Karpas-422 (cell line): ENCODE data around the gene SECISBP2L. TPM values are rescaled to one million over a fixed set of nuclear protein-coding genes. Genes with fewer than 3 reads are reported as not detected.
A peak's percentile ranks its signal among the peaks of the same experiment; 100 is the strongest.
"Not testable (repeated sequence)": the region's sequence is repeated elsewhere in the genome, so short reads cannot be mapped to it uniquely, and the experiment has no call there.

ENCODE experiments used
- DNase-seq: peaks from one replicate; pipeline ENCODE4 v3.0.0-alpha.2; 2015
- H2AFZ ChIP-seq: fragments of 200-600 bp; sonication (generic); 2 replicates; pipeline ENCODE4 v1.6.1; 2014; ENCODE audit warnings: antibody characterized with exemption, low read length, mixed read lengths
- H3K27ac ChIP-seq: fragments of 200-600 bp; sonication (generic); 2 replicates; pipeline ENCODE4 v1.5.1; 2014; ENCODE audit warnings: mild to moderate bottlenecking, low read length, moderate library complexity
- H3K27me3 ChIP-seq: fragments of 200-600 bp; sonication (generic); 2 replicates; pipeline ENCODE4 v1.6.1; 2014; ENCODE audit warnings: low read length, mixed read lengths
- H3K36me3 ChIP-seq: fragments of 200-600 bp; sonication (generic); 2 replicates; pipeline ENCODE4 v1.6.1; 2014; ENCODE audit warnings: low read length, mixed read lengths; ENCODE audit not compliant: insufficient read depth
- H3K4me1 ChIP-seq: fragments of 200-600 bp; sonication (generic); 2 replicates; pipeline ENCODE4 v1.6.1; 2014; ENCODE audit warnings: mild to moderate bottlenecking, low read length, mixed read lengths
- H3K4me2 ChIP-seq: fragments of 200-600 bp; sonication (generic); 2 replicates; pipeline ENCODE4 v1.6.1; 2014; ENCODE audit warnings: low read length, low read depth, mild to moderate bottlenecking; ENCODE audit not compliant: poor library complexity, severe bottlenecking
- H3K4me3 ChIP-seq: fragments of 200-600 bp; sonication (generic); 2 replicates; pipeline ENCODE4 v1.5.1; 2014; ENCODE audit warnings: mild to moderate bottlenecking, antibody characterized with exemption, low read length, mixed read lengths
- H3K79me2 ChIP-seq: fragments of 200-600 bp; sonication (generic); 2 replicates; pipeline ENCODE4 v1.6.1; 2014; ENCODE audit warnings: mild to moderate bottlenecking, low read length, mixed read lengths
- H3K9ac ChIP-seq: fragments of 200-600 bp; sonication (generic); 2 replicates; pipeline ENCODE4 v1.6.0; 2014; ENCODE audit warnings: low read length
- H3K9me2 ChIP-seq: fragments of 200-600 bp; sonication (generic), shearing (Covaris generic); replicated peaks from 2 replicates; pipeline ENCODE4 v1.6.0; 2014; ENCODE audit warnings: mild to moderate bottlenecking, low read length, moderate library complexity; ENCODE audit not compliant: insufficient read depth
- H3K9me3 ChIP-seq: fragments of 300-700, 200-600 bp; sonication (generic); 2 replicates; pipeline ENCODE4 v1.6.1; 2014; ENCODE audit warnings: low read length, mixed read lengths
- H4K20me1 ChIP-seq: fragments of 200-600 bp; sonication (generic); 2 replicates; pipeline ENCODE4 v1.6.1; 2014; ENCODE audit warnings: mild to moderate bottlenecking, antibody characterized with exemption, low read length, low read depth; ENCODE audit not compliant: insufficient read depth
- total RNA-seq: library from RNA; depleted of rRNA; stranded (reverse); fragments of >200 nt; shearing (Covaris generic); gene quantifications from 2 replicates; pipeline ENCODE4 v1.2.3, GENCODE V29; 2014; ENCODE audit warnings: low replicate concordance

Gene SECISBP2L
- total RNA-seq, 1 experiment from 2014 or later = 28.7 TPM

- Histone ChIP-seq H3K9me2 (no peaks in the 10 kb centered on the region), H3K79me2 (no peaks in the 10 kb centered on the region), H3K27ac (no peak overlapping the region), H2AFZ (no peak overlapping the region), H3K9ac (no peak overlapping the region), H3K9me3 (no peaks in the 10 kb centered on the region), H3K4me1 (no peaks in the 10 kb centered on the region), H4K20me1 (no peaks in the 10 kb centered on the region), H3K36me3 (no peaks in the 10 kb centered on the region), H3K27me3 (no peaks in the 10 kb centered on the region), H3K4me3 (no peak overlapping the region), H3K4me2 (no peak overlapping the region)
- DNase-seq = no peak
Observed at GRCh38 chr15:49083401-49084284, 37.4 kb upstream of the SECISBP2L start.

GRCh38 chr15:49082960-49083359, 36.7 kb upstream of the SECISBP2L start:
- Histone ChIP-seq H3K9ac (no peak overlapping the region), H3K4me2 (no peak overlapping the region), H3K27me3 (no peaks in the 10 kb centered on the region), H4K20me1 (no peaks in the 10 kb centered on the region), H3K9me2 (no peaks in the 10 kb centered on the region), H3K36me3 (no peaks in the 10 kb centered on the region), H3K4me1 (no peaks in the 10 kb centered on the region), H3K79me2 (no peaks in the 10 kb centered on the region), H3K9me3 (no peaks in the 10 kb centered on the region), H2AFZ (no peak overlapping the region), H3K27ac (no peak overlapping the region), H3K4me3 (no peak overlapping the region)
- no peak for DNase-seq

DNA sequence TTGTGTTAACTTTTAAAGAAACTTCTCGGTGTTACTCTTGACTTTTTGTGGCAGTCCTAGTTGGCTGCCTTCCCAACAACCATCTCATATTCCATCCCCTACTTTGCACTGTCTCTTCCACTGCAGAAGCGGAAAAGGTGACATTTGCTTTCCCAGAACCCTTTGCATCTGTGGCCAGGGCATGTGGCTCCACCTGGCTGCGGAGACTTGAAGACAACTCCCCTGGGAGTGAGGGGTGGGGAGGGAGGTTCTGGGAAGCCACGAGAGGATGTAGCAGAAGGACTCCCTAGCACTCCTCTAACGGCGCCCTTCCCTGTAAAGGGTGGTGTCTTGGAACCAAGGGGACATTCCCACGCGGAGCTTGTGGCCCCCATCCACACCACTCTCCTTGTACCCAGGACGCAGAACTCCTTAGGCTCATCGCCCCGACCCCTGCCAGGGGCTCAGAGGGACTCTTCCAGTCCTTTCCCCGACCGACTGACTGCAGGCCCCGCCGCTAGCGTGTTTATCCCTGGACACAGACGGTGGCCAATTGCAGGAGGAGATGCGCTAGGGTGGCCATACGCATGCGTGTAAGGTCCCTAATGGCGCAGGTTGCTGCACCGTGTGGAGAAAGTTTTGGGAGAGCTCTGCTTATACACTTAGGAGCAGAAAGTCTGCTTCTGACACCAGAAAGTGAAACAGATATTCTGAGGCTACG, 33.2 kb upstream of the SECISBP2L start:
- Histone ChIP-seq H3K79me2 (no peaks in the 10 kb centered on the region), H3K27ac (no peak overlapping the region), H3K9me2 (no peaks in the 10 kb centered on the region), H3K9ac (no peak overlapping the region), H3K4me3 (no peak overlapping the region), H4K20me1 (no peaks in the 10 kb centered on the region), H3K9me3 (no peaks in the 10 kb centered on the region), H3K36me3 (no peaks in the 10 kb centered on the region), H2AFZ (no peak overlapping the region), H3K4me1 (no peaks in the 10 kb centered on the region), H3K27me3 (no peaks in the 10 kb centered on the region), H3K4me2 (no peak overlapping the region)
- DNase-seq = no peak

- Histone ChIP-seq H3K4me2 (no peak overlapping the region), H3K36me3 (no peaks in the 10 kb centered on the region), H3K27ac (no peak overlapping the region), H3K27me3 (no peaks in the 10 kb centered on the region), H3K9me2 (no peaks in the 10 kb centered on the region), H3K9ac (no peak overlapping the region), H4K20me1 (no peaks in the 10 kb centered on the region), H3K4me3 (no peak overlapping the region), H3K79me2 (no peaks in the 10 kb centered on the region), H3K4me1 (no peaks in the 10 kb centered on the region), H2AFZ (no peak overlapping the region), H3K9me3 (no peaks in the 10 kb centered on the region)
- no peak for DNase-seq
Observed at GRCh38 chr15:49075881-49076280, 29.6 kb upstream of the SECISBP2L start.

GRCh38 chr15:49074589-49075287, 28.5 kb upstream of the SECISBP2L start:
- H3K9me2 ChIP-seq = not testable (repeated sequence)

DNA sequence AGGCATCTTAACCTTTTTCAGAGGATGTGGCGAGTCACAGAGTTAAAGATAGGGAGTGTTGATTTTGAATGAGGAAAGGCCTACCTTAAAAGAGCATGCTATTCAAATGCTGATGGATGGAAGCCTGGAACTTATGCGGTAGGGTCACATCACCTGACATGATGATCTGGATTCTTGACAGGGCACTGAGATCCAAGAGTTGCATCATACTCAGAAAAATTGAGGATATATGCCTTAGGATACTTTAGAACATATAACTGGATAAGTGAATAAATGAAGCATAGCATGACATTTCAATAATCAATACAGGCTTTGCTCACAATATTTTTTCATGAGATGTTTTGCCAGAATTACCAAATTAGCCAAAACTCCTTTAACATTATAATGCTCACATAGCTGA, 20.1 kb upstream of the SECISBP2L start:
- Histone ChIP-seq H4K20me1 (no peaks in the 10 kb centered on the region), H3K9ac (no peak overlapping the region), H2AFZ (no peak overlapping the region), H3K27ac (no peak overlapping the region), H3K36me3 (no peaks in the 10 kb centered on the region), H3K9me3 (no peaks in the 10 kb centered on the region), H3K27me3 (no peaks in the 10 kb centered on the region), H3K4me1 (no peaks in the 10 kb centered on the region), H3K4me2 (no peak overlapping the region), H3K4me3 (no peak overlapping the region), H3K9me2 (no peaks in the 10 kb centered on the region), H3K79me2 (no peaks in the 10 kb centered on the region)
- DNase-seq = no peak

More at GRCh38 chr15:49074589-49075287, 28.5 kb upstream of the SECISBP2L start:
- not testable (repeated sequence) for H2AFZ ChIP-seq, DNase-seq, H3K4me2 ChIP-seq, H3K4me1 ChIP-seq, H3K4me3 ChIP-seq, H3K27ac ChIP-seq, H3K9ac ChIP-seq, H3K79me2 ChIP-seq, H4K20me1 ChIP-seq, H3K27me3 ChIP-seq, H3K36me3 ChIP-seq, H3K9me3 ChIP-seq

GRCh38 chr15:49064884-49065283, 18.6 kb upstream of the SECISBP2L start:
- H4K20me1 ChIP-seq = no peaks in the 10 kb centered on the region
- H3K9me3 ChIP-seq = no peaks in the 10 kb centered on the region
- DNase-seq = peak; percentile 25
- no peaks in the 10 kb centered on the region for H3K36me3 ChIP-seq
- no peak overlapping the region for H3K27ac ChIP-seq
- H3K27me3 ChIP-seq = no peaks in the 10 kb centered on the region
- no peaks in the 10 kb centered on the region for H3K4me1 ChIP-seq
- H3K9me2 ChIP-seq = no peaks in the 10 kb centered on the region
- H3K4me2 ChIP-seq = no peak overlapping the region
- no peak overlapping the region for H3K9ac ChIP-seq
- no peaks in the 10 kb centered on the region for H3K79me2 ChIP-seq
- no peak overlapping the region for H3K4me3 ChIP-seq
- H2AFZ ChIP-seq = no peak overlapping the region

GRCh38 chr15:49064281-49064653, 18.0 kb upstream of the SECISBP2L start:
- Histone ChIP-seq H3K79me2 (no peaks in the 10 kb centered on the region), H3K4me2 (no peak overlapping the region), H3K9ac (no peak overlapping the region), H4K20me1 (no peaks in the 10 kb centered on the region), H2AFZ (no peak overlapping the region), H3K36me3 (no peaks in the 10 kb centered on the region), H3K4me3 (no peak overlapping the region), H3K4me1 (no peaks in the 10 kb centered on the region), H3K9me3 (no peaks in the 10 kb centered on the region), H3K27ac (no peak overlapping the region), H3K9me2 (no peaks in the 10 kb centered on the region), H3K27me3 (no peaks in the 10 kb centered on the region)
- peak; percentile 22 for DNase-seq
